ENCODE data around the gene CNTNAP5. TPM values are rescaled to one million over a fixed set of nuclear protein-coding genes. Genes with fewer than 3 reads are reported as not detected.

Gene CNTNAP5
- total and polyA plus RNA-seq, 12 donors = 0.04 TPM; not detected in 11

DNA sequence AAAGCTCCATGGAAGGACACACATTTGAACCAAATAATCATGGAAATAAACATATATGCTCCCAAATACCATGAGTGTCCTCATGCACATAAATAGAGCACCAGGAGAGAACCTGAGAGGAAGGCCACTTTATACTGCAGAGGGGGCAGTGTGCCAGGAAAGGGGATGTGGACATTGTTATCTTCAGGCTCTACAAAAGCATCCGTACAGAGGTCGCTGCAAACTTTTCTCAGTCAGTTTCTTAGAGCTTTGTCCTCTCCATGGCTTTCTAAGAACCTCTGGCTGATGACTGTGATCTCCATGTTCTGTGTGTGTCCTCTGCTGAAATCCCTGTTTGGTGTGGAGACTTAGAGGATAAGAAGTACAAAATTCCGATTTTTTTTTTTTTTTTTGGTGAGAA is 515.7 kb downstream of the CNTNAP5 start:
- Histone ChIP-seq H3K4me3 (no peak overlapping the region), H3K27ac (no peak overlapping the region), H3K4me1 (peaks cover 0 to 11% (median 0%) of the 10 kb centered on the region in 9 donors), H3K36me3 (no peaks in the 10 kb centered on the region), H3K9me3 (no peaks in the 10 kb centered on the region), H3K27me3 (no peaks in the 10 kb centered on the region)
- DNase-seq = no peak
- WGBS, 2 donors = 47 to 58% methylated on average over 3 of the region's 3 CpGs
- ATAC-seq = peak in 1 of 8 donors; percentile 25
- TF ChIP-seq, protein P1, sequence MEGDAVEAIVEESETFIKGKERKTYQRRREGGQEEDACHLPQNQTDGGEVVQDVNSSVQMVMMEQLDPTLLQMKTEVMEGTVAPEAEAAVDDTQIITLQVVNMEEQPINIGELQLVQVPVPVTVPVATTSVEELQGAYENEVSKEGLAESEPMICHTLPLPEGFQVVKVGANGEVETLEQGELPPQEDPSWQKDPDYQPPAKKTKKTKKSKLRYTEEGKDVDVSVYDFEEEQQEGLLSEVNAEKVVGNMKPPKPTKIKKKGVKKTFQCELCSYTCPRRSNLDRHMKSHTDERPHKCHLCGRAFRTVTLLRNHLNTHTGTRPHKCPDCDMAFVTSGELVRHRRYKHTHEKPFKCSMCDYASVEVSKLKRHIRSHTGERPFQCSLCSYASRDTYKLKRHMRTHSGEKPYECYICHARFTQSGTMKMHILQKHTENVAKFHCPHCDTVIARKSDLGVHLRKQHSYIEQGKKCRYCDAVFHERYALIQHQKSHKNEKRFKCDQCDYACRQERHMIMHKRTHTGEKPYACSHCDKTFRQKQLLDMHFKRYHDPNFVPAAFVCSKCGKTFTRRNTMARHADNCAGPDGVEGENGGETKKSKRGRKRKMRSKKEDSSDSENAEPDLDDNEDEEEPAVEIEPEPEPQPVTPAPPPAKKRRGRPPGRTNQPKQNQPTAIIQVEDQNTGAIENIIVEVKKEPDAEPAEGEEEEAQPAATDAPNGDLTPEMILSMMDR (IDR thresholded peaks at IDR 0.05) = no peak
- intact Hi-C loops (cut with DNase I) = no loop called here

DNA sequence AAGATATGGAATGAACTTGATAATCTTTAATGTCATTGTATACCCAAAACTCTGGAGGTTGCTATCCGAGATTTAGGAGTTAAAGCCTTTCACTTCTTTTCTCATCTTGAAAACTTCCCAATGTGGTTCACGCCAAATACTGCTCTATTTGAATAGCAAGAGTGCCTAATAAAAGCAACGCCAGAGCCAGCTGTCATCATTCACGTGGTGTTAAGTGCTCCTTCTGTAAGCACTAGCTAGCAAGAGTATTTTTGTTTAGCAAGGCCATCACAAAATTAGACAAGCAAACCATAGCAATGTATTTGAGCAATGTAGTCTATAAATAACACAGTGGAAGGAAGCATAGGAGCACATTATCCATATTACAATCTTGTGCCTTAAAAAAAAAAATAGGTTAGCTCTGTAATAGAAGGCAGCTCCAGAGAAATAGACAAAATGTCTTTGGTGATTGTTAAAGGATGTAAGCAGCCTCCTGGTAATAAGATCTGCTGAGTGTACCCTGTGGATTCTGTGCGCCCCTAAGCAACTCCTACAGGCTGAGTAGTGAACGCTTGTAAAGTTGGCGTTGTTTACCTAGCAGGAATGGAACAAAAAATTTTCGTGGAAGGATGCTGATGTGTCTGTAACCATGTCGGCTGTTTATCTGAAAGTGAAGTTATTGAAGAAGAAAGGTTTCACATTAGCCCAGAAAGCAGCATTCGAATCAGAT is 518.0 kb downstream of the CNTNAP5 start:
- Histone ChIP-seq H3K36me3 (no peaks in the 10 kb centered on the region), H3K4me3 (no peak overlapping the region), H3K27me3 (no peaks in the 10 kb centered on the region), H3K4me1 (peaks cover 0 to 11% (median 0%) of the 10 kb centered on the region in 9 donors), H3K9me3 (no peaks in the 10 kb centered on the region), H3K27ac (peak overlapping the region in 5 of 10 donors; percentile 38 to 67 (median 52))
- intact Hi-C loops (cut with DNase I) = no loop called here
- TF ChIP-seq, protein P1 (IDR thresholded peaks at IDR 0.05) = no peak
- WGBS, 2 donors = 37 to 44% methylated on average over 10 of the region's 10 CpGs
- DNase-seq (peak; percentile 9 to 51), ATAC-seq (peak; percentile 82 to 96 (median 94))

DNA sequence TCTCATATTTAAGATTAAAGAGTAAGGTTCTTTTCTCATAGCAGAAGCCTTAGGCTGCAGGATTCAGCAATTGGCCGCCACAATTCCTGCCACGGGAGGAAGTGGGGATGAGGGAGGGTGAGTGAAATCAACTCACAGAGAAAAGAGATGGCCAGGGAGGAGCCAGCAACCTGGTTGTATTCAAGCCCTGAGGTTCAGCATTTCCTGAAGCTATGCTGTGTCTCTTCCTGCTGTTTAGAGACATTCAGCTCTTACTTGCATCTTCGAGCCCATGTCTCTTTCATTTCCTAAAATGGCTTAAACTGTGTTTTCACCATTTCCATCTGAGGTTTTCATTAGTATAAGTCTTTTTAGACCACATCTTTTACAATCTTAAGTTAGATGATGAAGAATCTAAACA is 522.6 kb downstream of the CNTNAP5 start:
- Histone ChIP-seq H3K4me1 (peaks cover 0 to 9% (median 0%) of the 10 kb centered on the region in 9 donors), H3K4me3 (no peak overlapping the region), H3K27me3 (no peaks in the 10 kb centered on the region), H3K36me3 (no peaks in the 10 kb centered on the region), H3K27ac (no peak overlapping the region), H3K9me3 (no peaks in the 10 kb centered on the region)
- no peak for ATAC-seq
- WGBS, 2 donors = 57 to 64% methylated on average over 3 of the region's 3 CpGs
- no peak for DNase-seq
- TF ChIP-seq, protein P1 (IDR thresholded peaks at IDR 0.05) = no peak
- intact Hi-C loops (cut with DNase I) = no loop called here

DNA sequence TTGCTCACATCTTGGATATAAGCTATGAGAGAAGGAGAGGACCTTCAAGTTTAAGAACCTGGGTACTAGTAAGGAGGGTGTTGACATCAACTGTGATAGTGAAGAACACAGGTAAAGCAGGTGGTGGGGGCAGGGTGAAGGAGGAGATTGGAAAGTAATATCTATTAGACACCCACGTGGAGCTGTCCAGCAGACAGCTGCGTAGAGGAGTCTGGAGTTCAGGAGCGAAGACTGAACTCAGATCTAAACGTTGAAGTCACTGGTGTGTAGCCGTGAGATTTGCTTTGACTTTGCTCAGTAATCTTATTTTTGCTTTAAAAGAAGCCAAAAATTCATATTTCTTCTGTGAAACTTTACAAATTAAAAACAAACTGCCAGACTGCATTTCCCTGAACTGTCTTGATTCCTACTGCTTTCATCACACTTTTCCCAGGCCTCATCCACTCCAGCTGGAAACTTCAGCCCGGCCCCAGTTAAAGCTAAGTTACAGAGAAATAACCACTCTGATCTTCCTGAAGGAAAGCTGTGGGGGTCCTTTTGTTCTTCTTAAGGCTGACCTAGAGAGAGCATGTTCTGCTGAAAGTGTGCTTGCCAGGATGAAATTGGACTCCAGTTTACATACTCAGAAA is 533.3 kb downstream of the CNTNAP5 start:
- TF ChIP-seq, protein P1 (IDR thresholded peaks at IDR 0.05) = no peak
- Histone ChIP-seq H3K9me3 (no peaks in the 10 kb centered on the region), H3K4me1 (no peaks in the 10 kb centered on the region), H3K4me3 (no peak overlapping the region), H3K36me3 (no peaks in the 10 kb centered on the region), H3K27ac (no peak overlapping the region), H3K27me3 (no peaks in the 10 kb centered on the region)
- 50 to 62% methylated on average over 6 of the region's 6 CpGs for WGBS, 2 donors
- DNase-seq (no peak), ATAC-seq (no peak)
- intact Hi-C loops (cut with DNase I) = no loop called here

Data from heart right ventricle (tissue), 16 donors.